Tracheal epithelial cell (primary cell): ENCODE measurements around the gene RBM15B. TPM values are rescaled to one million over a fixed set of nuclear protein-coding genes. Genes with fewer than 3 reads are reported as not detected.

ENCODE experiments used
- total RNA-seq: library from RNA; depleted of rRNA; stranded (reverse); fragments of >200 nt; gene quantifications from 2 replicates; pipeline ENCODE4 v1.2.1, GENCODE V29; 2014

Gene RBM15B
- 32.4 and 35.4 TPM in 2 replicates for total RNA-seq

GRCh38 chr3:51391075-51391565, at the start of gene RBM15B:
Gene RBM15B, plus strand, starts transcription at chr3:51391285. Its CDS starts 115 bp downstream, at chr3:51391400.

DNA sequence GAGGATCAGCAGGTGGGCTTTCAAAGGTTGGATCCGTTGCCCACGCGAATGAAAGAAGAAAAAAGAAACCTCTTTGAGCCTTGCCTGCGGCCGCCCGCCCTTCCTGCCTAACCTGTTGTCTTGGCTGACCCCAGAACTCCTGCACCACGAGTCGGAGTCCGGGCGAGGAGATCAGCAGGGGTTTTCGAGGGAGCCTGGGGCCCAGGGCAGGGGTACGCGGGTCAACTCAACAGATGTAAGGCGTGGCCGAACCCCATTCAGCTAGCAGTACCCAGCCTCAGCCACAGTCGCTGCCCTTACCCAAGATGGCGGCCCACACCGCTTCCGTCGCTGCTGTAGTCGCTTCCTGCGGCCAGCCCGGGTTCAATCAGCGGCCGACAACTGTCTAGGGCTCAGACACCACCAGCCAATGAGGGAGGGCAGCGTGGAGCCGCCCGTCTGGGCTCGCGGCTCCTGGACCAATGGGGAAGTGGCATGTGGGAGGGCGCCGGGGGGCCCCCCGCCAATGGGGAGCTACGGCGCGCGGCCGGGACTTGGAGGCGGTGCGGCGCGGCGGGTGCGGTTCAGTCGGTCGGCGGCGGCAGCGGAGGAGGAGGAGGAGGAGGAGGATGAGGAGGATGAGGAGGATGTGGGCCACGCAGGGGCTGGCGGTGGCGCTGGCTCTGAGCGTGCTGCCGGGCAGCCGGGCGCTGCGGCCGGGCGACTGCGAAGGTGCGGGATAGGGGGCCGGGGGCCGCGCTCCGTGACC, 6.2 kb upstream of the RBM15B start, which contains the start of gene MANF:
Gene MANF, plus strand, starts transcription at position 566 of the 748 bp plus-strand sequence. Its CDS starts 52 bp downstream, at position 618.

Other genes starting within 250 kb of the RBM15B start
- gene MANF, start 6.0 kb upstream of the RBM15B start, total RNA-seq: 155 and 219 TPM in 2 replicates
- gene DCAF1, start 108.7 kb downstream of the RBM15B start, total RNA-seq: 13.4 and 13.7 TPM in 2 replicates
- 10.7 and 10.8 TPM in 2 replicates for gene RAD54L2, start 147.4 kb downstream of the RBM15B start, total RNA-seq